DMS53 treated with DMSO at 0.1 percent for 48 hours (cell line): Measurements from ENCODE around the gene RAPGEF2.

Source experiments
- DNase-seq: peaks from one replicate; lab custom pipeline; 2025; ENCODE audit not compliant: unreplicated experiment; lab: John Stamatoyannopoulos, UW

Gene RAPGEF2

DNA sequence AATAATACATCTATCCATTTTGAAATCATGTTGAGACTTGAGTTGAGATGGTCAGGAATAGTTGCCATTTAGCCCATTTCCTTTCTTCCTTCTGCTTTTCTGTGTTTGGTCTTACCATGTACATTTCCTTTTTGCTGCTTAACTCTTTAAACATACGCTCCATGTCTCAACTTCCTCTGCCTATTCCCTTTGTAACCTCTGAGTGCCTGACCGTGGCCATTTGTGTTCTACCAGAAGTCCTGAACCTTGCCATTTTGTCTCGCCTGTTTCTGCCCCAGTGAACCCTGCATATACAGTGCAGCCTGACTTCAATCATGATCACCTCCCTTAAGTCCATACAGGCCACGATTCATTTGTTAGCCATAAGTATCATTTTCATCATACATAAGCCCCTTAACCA is 169.0 kb downstream of the RAPGEF2 start:
- DNase-seq: no peak

GRCh38 chr4:159272273-159273140 is 169.6 kb downstream of the RAPGEF2 start:
- DNase-seq: no peak

GRCh38 chr4:159273141-159273438 is 170.2 kb downstream of the RAPGEF2 start:
- DNase-seq: no peak

DNA sequence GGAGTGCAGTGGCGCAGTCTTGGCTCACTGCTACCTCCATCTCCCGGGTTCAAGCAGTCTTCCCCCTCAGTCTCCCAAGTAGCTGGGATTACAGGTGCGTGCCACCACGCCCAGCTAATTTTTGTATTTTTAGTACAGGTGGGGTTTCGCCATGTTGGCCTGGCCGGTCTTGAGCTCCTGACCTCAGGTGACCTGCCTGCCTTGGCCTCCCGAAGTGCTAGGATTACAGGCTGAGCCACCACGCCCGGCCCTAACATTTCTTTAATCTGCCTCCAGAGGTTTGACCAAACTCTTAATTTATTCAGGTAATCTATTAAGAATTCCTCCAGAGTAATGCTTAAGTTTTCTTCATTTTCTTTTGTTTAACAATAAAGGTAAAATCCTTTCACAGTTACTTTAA is 171.0 kb downstream of the RAPGEF2 start:
- DNase-seq: no peak

GRCh38 chr4:159278399-159278798 is 175.5 kb downstream of the RAPGEF2 start:
- no peak for DNase-seq

- DNase-seq: no peak
Observed at GRCh38 chr4:159279084-159279483, 176.2 kb downstream of the RAPGEF2 start.

DNA sequence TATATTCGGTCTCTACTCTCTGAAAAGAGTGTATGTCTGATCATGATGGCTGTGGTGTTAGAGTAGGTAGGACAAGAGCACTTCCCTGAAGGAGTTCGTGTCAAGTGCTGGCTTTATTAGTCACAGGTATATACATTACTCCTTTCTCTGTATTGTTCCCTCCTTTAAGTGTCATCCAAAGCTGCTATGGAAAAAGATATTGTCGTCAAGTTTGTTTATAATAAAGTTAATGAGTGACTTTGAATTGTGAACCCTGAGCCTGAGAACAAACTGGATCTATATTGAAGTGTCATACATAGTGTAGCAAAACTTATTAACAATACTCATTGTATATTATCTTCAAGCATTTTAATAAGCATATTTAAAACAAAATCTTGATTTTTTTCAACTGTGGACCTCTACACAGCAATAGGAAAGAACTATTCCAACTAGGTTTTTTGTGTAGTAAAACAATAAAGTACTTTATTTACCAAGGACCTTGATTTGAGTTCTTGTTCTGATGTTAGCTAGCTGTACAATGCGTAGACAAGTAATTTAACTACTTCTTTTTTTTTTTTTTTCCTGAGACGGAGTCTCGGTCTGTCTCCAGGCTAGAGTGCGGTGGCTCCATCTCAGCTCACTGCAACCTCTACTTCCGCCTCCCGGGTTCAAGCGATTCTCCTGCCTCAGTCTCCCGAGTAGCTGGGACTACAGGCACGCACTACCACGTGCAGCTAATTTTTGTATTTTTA is 177.7 kb downstream of the RAPGEF2 start:
- DNase-seq: peak; percentile 88

- no peak for DNase-seq
Observed at GRCh38 chr4:159281771-159282170, 178.9 kb downstream of the RAPGEF2 start.

- DNase-seq: no peak
Observed at GRCh38 chr4:159282329-159282728, 179.4 kb downstream of the RAPGEF2 start.

- DNase-seq: peak; percentile 20
Observed at GRCh38 chr4:159282944-159283343, 180.1 kb downstream of the RAPGEF2 start.

DNA sequence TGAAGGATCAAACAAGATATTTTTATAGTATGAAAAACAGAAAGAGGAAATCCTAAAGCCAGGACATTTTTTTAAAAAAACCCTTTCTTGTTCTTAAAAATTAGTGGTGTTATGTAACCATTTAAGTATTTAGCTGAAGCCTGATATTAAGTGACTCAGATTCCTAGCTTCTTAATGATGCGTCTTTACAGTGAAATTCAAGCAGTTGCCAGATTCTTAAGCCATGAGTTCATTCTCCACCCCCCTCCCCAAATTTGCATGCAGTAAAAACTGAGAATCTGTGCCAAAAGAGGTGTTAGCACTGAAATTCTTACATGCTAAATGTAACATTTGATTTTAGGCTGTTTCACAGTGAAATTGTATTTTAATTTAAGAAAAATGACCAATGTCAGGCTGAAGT is 180.8 kb downstream of the RAPGEF2 start:
- DNase-seq: no peak

GRCh38 chr4:159284113-159284512 is 181.2 kb downstream of the RAPGEF2 start:
- DNase-seq: no peak

GRCh38 chr4:159284733-159285132 is 181.9 kb downstream of the RAPGEF2 start:
- DNase-seq: no peak

DNA sequence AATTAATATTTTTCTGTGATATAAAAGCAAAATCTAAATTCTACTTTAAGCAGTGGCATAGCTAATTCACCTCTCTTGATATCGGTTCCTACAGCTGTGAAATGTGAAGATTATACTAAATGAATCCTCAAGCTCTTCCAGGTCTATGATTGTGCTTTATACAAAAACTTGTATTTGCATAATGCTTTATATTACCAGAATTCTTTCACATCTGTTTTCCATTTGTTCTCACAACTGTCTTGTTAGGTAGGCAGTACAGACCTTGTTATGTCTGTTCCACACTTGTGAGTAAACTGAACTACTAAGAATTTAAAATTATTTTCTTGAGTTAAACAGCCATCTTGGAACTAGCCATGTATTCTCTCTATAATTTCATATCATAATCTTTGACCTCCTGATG is 184.9 kb downstream of the RAPGEF2 start:
- DNase-seq: no peak

GRCh38 chr4:159289682-159290081 is 186.8 kb downstream of the RAPGEF2 start:
- no peak for DNase-seq

- DNase-seq: no peak
Observed at GRCh38 chr4:159290321-159291030, 187.6 kb downstream of the RAPGEF2 start.

DNA sequence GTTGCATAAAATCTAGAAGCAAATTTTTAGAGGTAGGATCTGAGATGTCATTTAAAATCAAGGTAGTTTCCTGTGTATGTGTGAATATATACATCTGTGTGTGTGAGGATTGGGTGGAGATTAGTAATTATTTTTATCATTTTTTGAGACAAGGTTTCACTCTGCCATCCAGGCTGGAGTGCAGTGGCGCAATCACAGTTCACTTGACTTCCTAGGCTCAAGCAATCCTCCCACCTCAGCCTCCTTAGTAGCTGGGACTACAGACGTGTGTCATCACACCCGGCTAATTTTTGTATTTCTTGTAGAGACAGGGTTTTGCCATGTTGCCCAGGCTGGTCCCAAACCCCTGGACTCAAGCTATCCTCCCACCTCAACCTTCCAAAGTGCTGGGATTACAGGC is 188.3 kb downstream of the RAPGEF2 start:
- no peak for DNase-seq

DNA sequence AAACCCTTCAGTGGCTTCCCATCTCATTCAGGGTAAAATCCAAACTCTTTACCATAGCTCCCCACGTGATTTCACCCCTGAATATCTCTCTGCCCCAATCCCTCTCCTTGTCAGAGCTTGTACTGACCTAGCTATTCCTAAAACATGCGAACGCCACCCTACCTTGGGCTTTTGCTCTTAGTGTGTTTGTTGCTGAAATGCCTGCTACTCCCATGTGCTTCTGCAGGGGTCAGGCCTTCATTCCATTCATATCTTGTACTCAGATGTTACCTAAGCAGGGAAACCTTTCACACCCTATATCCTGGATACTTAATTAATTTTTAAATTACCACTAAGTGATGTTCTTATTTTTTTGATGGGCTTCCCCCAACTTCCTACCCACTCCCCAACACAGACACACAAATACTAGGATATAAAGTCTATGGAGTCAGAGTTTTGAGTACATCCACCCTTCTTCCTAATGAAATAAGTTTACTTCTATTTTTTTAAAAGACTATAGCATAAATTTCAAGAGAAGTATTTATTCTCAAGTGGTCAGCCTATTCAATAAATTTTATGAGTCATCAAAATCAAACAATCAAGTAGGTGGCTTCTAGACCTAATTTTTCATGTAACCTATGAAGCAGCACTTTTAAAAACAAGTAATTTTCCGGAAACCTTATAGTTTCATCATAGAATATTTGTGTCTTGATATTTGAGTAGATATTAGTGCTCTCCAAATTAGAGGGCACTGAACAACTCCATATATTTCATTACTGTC is 189.4 kb downstream of the RAPGEF2 start:
- DNase-seq: no peak

GRCh38 chr4:159293811-159294515 is 191.1 kb downstream of the RAPGEF2 start:
- DNase-seq: no peak

DNA sequence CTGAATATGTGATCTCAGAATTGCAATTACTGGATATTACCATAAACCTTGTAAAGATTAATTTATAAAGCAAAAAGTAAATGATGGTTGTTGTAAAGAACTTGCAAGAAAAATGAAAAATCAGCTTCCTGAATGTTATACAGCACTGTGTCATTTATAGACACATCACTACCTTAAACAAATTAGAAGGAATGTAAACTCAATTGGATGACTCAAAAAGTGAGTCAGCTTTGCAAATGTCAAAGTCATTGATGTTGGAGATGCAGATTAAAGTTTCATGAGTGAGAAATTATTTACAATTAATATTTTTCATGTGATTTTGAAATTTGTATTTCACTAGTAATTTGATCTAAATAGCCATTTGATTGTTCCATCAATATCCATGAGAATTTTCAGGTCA is 193.2 kb downstream of the RAPGEF2 start:
- DNase-seq: peak; percentile 13

- DNase-seq: no peak
Observed at GRCh38 chr4:159297091-159297490, 194.2 kb downstream of the RAPGEF2 start.
